Activated CD4-positive, CD25-positive, alpha-beta regulatory T cell treated with anti-CD3 and anti-CD28 coated beads, Interleukin-2, amount 50 U/mL, for 72 hours (primary cell): ENCODE results near the gene SBF2.
A peak's percentile ranks its signal among the peaks of the same experiment; 100 is the strongest.
"Not testable (repeated sequence)": the region's sequence is repeated elsewhere in the genome, so short reads cannot be mapped to it uniquely, and the experiment has no call there.

Source experiments
- DNase-seq: peaks from one replicate; pipeline ENCODE4 v3.0.0; 2021

SBF2 gene

GRCh38 chr11:9757809-9758636, 536.0 kb downstream of the SBF2 start:
- DNase-seq = peak; percentile 90

GRCh38 chr11:9756878-9757277, 537.1 kb downstream of the SBF2 start:
- DNase-seq = no peak

- DNase-seq = no peak
Measured at GRCh38 chr11:9756461-9756860, 537.6 kb downstream of the SBF2 start.

- DNase-seq = no peak
Measured at GRCh38 chr11:9755561-9756185, 538.3 kb downstream of the SBF2 start.

GRCh38 chr11:9754010-9754471, 540.0 kb downstream of the SBF2 start:
- DNase-seq = no peak

- no peak for DNase-seq
Measured at GRCh38 chr11:9753021-9753420, 541.0 kb downstream of the SBF2 start.

GRCh38 chr11:9752091-9752490, 541.9 kb downstream of the SBF2 start:
- DNase-seq = no peak

GRCh38 chr11:9750551-9750950, 543.5 kb downstream of the SBF2 start:
- DNase-seq = no peak

- DNase-seq = peak; percentile 43
Measured at GRCh38 chr11:9748361-9748970, 545.6 kb downstream of the SBF2 start.

GRCh38 chr11:9747828-9748227, 546.2 kb downstream of the SBF2 start:
- DNase-seq = no peak

GRCh38 chr11:9747229-9747628, 546.8 kb downstream of the SBF2 start:
- no peak for DNase-seq

- no peak for DNase-seq
Measured at GRCh38 chr11:9745411-9746211, 548.4 kb downstream of the SBF2 start.

GRCh38 chr11:9743512-9743911, 550.5 kb downstream of the SBF2 start:
- DNase-seq = not testable (repeated sequence)

GRCh38 chr11:9741260-9741659, 552.8 kb downstream of the SBF2 start:
- DNase-seq = no peak

GRCh38 chr11:9740202-9740883, 553.7 kb downstream of the SBF2 start:
- no peak for DNase-seq

- DNase-seq = no peak
Measured at GRCh38 chr11:9739123-9739900, 554.7 kb downstream of the SBF2 start.

- DNase-seq = no peak
Measured at GRCh38 chr11:9738707-9739106, 555.3 kb downstream of the SBF2 start.

- DNase-seq = no peak
Measured at GRCh38 chr11:9738116-9738515, 555.9 kb downstream of the SBF2 start.

GRCh38 chr11:9736365-9736764, 557.7 kb downstream of the SBF2 start:
- DNase-seq = no peak

GRCh38 chr11:9735919-9736318, 558.1 kb downstream of the SBF2 start:
- DNase-seq = no peak

- DNase-seq = no peak
Measured at GRCh38 chr11:9735236-9735635, 558.8 kb downstream of the SBF2 start.

GRCh38 chr11:9733212-9733611, 560.8 kb downstream of the SBF2 start:
- DNase-seq = no peak
